AG04449 (cell line): ENCODE results near the gene SUMO2.
"Not testable (repeated sequence)": the region's sequence is repeated elsewhere in the genome, so short reads cannot be mapped to it uniquely, and the experiment has no call there.

Source experiments
- CTCF ChIA-PET: fragments of 350-600 bp; formaldehyde crosslinking; extraction: SDS; loops from one replicate; lab custom pipeline; 2021; ENCODE audit warnings: antibody characterized with exemption; lab: Yijun Ruan, JAX
- POLR2A ChIA-PET: fragments of 400-600, 350-600 bp; formaldehyde crosslinking; extraction: SDS; loops from one replicate; lab custom pipeline; 2020; ENCODE audit warnings: antibody characterized with exemption, inconsistent platforms; lab: Yijun Ruan, JAX
- DNase-seq: peaks from one replicate; pipeline ENCODE4 v3.0.0-alpha.2; 2010; ENCODE audit warnings: low read depth, low spot score
- H3K4me3 ChIP-seq: 2 replicates; pipeline ENCODE4 v1.5.1; 2011; ENCODE audit warnings: low read depth, mild to moderate bottlenecking, control low read depth, low read length
- TF ChIP-seq, protein P1 (sequence below): IDR thresholded peaks from one replicate; pipeline ENCODE4 v1.5.1; 2011; ENCODE audit warnings: mild to moderate bottlenecking, moderate library complexity, low read length, control low read depth, inconsistent platforms; ENCODE audit not compliant: insufficient read depth; ENCODE audit errors: missing control alignments

SUMO2 gene

DNA sequence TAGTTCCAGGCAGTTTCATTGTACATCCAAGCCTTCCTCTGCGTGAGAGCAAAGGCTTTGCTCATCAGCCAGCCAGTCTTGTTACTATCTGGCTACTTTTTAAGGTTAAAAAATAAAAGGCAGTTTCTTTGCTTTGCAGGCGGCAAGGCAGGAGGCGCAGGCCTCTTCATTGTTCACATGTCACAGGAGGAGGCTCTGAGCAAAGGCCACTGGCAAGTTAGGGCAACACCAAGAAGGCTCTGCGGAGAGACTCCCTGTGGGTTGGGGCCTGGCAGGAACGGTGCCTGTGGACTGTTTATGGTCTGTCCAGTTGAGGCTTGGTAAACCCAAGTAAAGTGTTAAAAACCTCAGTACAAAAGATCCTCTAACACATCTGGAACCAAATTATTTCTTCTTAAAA, 47.3 kb downstream of the SUMO2 start:
- CTCF ChIA-PET: interaction anchor here (1.8 kb wide), 1 partner anchor 22 kb away, joined by 8 read pairs; no protein-coding TSS in a partner anchor
- no peak overlapping the region for H3K4me3 ChIP-seq

DNA sequence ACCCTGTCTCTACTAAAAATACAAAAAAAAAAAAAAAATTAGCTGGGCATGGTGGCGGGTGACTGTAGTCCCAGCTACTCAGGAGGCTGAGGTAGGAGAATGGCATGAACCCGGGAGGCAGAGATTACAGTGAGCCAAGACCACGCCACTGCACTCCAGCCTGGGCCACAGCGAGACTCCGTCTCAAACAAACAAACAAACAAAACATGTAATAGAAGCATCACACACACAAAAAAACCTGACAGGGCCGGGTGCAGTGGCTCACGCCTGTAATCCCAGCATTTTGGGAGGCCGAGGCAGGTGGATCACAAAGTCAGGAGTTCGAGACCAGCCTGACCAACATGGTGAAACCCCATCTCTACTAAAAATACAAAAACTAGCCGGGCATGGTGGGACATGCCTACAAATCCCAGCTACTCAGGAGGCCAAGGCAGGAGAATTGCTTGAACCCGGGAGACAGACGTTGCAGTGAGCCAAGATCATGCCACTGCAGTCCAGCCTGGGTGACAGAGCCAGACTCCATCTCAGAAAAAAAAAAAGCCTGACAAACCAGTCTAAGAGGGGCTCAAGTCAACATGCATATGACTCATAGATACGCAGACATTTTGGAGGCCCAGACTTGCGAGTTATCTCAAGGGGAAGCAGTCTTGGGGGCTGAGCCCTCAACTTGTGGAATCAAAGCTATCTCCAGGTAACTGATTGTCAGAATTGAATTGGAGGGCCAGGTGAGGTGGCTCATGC, 49.0 kb downstream of the SUMO2 start:
- POLR2A ChIA-PET: interaction anchor here (0.6 kb wide), 1 partner anchor 722 kb away, joined by 3 read pairs; the partner anchor contains the start of gene WBP2
- not testable (repeated sequence) for H3K4me3 ChIP-seq, DNase-seq
- CTCF ChIA-PET: interaction anchor here (1.8 to 4.9 kb wide), 3 partner anchors 16 to 72 kb away, joined by 8 to 105 read pairs (median 50); no protein-coding TSS in a partner anchor

More for the DNA sequence above, 47.3 kb downstream of the SUMO2 start:
- TF ChIP-seq, protein P1, sequence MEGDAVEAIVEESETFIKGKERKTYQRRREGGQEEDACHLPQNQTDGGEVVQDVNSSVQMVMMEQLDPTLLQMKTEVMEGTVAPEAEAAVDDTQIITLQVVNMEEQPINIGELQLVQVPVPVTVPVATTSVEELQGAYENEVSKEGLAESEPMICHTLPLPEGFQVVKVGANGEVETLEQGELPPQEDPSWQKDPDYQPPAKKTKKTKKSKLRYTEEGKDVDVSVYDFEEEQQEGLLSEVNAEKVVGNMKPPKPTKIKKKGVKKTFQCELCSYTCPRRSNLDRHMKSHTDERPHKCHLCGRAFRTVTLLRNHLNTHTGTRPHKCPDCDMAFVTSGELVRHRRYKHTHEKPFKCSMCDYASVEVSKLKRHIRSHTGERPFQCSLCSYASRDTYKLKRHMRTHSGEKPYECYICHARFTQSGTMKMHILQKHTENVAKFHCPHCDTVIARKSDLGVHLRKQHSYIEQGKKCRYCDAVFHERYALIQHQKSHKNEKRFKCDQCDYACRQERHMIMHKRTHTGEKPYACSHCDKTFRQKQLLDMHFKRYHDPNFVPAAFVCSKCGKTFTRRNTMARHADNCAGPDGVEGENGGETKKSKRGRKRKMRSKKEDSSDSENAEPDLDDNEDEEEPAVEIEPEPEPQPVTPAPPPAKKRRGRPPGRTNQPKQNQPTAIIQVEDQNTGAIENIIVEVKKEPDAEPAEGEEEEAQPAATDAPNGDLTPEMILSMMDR: no peak
- no peak for DNase-seq
- POLR2A ChIA-PET: no interaction called here

DNA sequence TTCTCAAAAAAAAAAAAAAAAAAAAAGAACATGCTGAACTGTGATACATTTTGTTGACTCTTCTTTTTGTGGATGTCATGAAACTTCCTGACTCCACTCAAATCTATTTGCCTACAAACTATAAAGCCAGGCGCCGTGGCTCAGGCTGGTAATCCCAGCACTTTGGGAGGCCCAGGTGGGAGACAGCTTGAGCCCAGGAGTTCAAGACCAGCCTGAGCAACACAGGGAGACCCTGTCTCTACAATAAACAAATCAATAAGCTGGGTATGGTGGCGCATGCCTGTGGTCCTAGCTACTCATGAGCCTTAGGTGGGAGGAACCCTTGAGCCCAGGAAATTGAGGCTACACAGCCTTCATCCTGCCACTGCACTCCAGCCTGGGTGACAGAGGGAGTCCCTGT, 49.8 kb downstream of the SUMO2 start:
- ChIA-PET CTCF (interaction anchor here (3.6 to 4.9 kb wide), 4 partner anchors 16 to 72 kb away, joined by 13 to 105 read pairs (median 44); no protein-coding TSS in a partner anchor), POLR2A (interaction anchor here (0.6 kb wide), 1 partner anchor 722 kb away, joined by 3 read pairs; the partner anchor contains the start of gene WBP2)
- no peak for DNase-seq
- no peak overlapping the region for H3K4me3 ChIP-seq
- TF ChIP-seq, protein P1: no peak

DNA sequence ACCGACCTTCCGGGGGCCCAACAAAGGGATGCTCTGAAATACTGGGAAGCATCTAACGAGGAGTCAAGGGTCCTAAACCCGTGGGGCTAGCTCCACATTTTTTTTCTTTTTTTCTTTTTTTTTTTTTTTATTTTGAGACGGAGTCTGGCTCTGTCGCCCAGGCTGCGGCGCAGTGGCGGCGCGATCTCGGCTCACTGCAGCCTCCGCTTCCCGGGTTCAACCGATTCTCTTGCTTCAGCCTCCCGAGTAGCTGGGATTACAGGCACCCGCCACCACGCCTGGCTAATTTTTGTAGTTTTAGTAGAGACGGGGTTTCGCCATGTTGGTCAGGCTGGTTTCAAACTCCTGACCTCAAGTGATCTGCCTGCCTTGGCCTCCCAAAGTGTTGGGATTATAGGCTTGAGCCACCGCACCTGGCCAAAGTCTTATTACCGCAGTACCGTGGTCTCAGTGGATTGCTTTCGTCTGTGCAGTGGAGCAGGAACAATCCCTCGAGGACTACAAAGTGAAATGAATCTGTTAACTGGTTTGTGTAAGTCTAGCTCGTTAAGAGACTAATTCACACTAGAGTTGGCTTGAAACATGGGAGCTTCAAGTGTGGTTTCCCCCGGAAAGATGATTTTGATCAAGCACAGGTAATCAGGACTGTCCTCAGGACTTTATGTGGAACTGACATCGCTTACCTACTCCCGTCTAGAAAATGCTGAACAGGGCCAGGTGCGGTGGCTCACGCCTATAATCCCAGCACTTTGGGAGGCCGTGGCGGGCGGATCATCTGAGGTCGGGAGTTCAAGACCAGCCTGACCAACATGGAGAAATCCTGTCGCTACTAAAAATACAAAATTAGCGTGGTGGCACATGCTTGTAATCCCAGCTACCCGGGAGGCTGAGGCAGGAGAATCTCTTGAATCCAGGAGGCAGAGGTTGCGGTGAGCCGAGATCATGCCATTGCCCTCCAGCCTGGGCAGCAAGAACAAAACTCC, 50.5 kb downstream of the SUMO2 start:
- ChIA-PET POLR2A (interaction anchor here (0.9 to 1.7 kb wide), 3 partner anchors 11 to 72 kb away, joined by 3 to 8 read pairs (median 5); no protein-coding TSS in a partner anchor), CTCF (interaction anchor here (0.6 to 4.9 kb wide), 16 partner anchors 7 to 280 kb away, joined by 3 to 105 read pairs (median 12); partner anchors contain the start of genes ARMC7 and MRPL58)
- not testable (repeated sequence) for DNase-seq
- H3K4me3 ChIP-seq: peak overlapping the region; percentile 73

DNA sequence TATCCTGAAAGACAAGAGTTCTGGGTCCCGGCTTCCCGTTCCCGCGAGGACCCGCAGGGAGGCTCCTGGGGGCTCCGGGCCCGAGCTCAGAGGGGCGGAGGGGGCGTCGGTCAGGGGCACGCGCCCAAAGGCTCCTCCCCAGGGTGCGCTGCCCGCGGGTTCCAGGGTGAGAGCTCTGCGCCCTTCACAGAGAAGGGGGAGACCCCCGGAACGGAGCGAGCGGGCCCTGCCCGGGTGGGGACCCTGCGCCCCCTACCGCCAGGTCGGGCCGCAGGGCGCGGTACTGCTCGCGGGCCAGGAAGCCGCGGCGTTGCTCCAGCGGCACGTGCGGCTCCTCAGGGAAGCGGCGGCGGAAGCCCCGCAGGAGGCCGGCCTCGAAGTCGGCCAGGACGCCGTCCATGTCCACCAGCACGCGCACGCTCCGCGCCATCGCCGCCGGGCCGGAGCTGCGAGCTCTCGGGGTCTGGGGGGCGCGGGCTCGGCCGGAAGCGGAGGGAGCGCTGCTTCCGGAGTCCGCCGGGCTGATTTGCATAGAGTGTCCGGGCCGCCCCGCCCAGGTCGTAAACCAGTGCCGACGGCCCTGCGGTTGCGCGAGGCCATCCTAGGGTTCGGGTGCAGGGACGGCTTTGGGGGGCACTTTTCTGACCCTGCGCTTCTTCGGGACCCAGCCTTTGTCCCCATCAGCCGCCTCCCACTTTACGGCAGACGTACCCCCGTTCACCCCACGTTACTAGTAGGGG, 51.3 kb downstream of the SUMO2 start, which contains the start of gene NT5C:
Gene NT5C (minus strand): TSS at position 465 of the 740 bp plus-strand sequence. CDS start 35 bp downstream, at position 430.
- ChIA-PET CTCF (interaction anchor here (0.6 to 4.9 kb wide), 28 partner anchors 8 to 281 kb away, joined by 3 to 105 read pairs (median 6); partner anchors contain the start of genes ARMC7, JPT1, MIF4GD and MRPL58), POLR2A (interaction anchor here (0.5 to 1.7 kb wide), 7 partner anchors 10 to 72 kb away, joined by 3 to 8 read pairs (median 3); no protein-coding TSS in a partner anchor)
- H3K4me3 ChIP-seq: peak within 1 kb of the TSS; percentile 73
- TF ChIP-seq, protein P1: peak; percentile 81
- no peak for DNase-seq

DNA sequence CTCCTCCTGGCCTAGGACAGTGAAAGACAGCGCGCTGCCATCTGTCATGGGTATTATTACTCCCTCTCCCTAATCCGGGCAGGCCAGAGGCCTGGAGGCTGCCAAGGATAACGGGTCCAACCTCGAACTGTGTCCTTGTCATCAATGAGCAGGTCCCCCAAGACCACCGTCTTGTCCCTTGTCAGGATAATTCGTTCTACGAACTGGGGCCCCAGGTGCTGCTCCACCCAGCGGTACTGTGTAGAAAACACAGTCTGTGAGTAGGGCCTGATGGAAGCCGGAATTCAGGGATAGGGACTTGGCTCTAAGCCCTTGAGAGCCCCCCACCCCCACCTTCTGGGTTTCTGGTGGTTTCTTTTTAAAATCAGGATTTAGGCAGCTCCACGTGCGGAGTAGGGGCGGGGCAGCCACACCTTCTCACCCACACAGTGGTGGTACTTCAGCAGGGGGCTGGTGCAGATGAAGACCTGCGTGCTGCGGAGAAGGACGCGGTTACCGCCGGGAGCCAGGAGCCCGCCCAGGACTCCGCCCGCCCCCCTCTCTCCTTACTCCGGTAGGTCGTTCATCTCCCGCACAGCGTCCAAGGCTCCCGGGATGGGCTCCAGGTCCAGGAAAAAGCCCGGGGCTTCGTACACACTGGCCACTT, 52.0 kb downstream of the SUMO2 start:
- peak overlapping the region; percentile 73 for H3K4me3 ChIP-seq
- TF ChIP-seq, protein P1: peak; percentile 65
- ChIA-PET POLR2A (interaction anchor here (0.9 to 1.7 kb wide), 4 partner anchors 15 to 71 kb away, joined by 3 to 8 read pairs (median 5); no protein-coding TSS in a partner anchor), CTCF (interaction anchor here (0.9 to 4.9 kb wide), 28 partner anchors 9 to 282 kb away, joined by 3 to 105 read pairs (median 6); partner anchors contain the start of genes ARMC7, JPT1, MIF4GD and MRPL58)
- no peak for DNase-seq
